ENCODE results near the gene SLC44A2.
A peak's percentile ranks its signal among the peaks of the same experiment; 100 is the strongest.
"Not testable (repeated sequence)": the region's sequence is repeated elsewhere in the genome, so short reads cannot be mapped to it uniquely, and the experiment has no call there.

SLC44A2 gene

DNA sequence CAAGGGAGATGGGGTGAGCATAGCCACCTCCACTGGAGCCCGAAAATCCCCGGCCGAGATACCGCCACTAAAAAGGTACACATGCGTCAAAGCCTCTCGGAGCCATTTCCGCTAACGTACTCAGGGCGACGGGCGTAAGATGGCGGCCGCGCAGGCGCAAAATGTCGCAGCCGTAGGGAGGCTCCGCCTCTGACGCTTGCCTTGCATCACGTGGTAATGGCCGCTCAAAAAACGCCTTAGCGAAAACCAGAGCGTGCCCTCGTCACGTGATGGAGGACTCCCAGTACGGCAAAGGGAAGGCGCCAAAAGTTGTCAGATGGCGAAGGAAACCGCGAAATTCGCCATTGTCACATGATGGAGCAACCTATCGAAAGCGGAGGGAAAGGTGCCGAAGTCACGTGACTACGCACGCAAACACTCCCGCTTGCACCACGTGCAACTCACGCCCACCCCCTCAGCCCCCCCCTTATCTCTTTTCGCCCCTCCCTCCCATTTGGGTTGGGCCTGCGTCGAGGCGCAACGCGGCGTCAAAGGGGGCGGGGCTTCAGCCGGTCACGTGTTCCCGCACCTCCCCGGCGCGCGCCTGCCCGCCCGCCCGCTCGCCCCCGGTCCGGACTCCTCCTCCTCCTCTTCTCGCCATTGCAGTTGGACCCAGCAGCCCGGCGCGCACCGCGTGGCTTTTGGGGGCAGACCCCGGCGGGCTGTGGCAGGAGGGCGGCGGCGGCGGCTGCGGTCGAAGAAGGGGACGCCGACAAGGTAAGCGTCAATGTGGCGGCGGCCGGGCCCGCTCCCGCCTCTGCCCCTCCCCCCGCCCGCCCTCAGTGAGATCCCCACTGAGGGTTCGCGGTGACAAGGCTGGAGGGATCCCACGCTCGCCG lies 28.6 kb downstream of the SLC44A2 start, which contains the start of gene ILF3:
Gene ILF3, plus strand, starts transcription at position 615 of the 878 bp plus-strand sequence. CDS start 16,260 bp downstream, outside the sequence.
- DNase-seq = peak; percentile 97

DNA sequence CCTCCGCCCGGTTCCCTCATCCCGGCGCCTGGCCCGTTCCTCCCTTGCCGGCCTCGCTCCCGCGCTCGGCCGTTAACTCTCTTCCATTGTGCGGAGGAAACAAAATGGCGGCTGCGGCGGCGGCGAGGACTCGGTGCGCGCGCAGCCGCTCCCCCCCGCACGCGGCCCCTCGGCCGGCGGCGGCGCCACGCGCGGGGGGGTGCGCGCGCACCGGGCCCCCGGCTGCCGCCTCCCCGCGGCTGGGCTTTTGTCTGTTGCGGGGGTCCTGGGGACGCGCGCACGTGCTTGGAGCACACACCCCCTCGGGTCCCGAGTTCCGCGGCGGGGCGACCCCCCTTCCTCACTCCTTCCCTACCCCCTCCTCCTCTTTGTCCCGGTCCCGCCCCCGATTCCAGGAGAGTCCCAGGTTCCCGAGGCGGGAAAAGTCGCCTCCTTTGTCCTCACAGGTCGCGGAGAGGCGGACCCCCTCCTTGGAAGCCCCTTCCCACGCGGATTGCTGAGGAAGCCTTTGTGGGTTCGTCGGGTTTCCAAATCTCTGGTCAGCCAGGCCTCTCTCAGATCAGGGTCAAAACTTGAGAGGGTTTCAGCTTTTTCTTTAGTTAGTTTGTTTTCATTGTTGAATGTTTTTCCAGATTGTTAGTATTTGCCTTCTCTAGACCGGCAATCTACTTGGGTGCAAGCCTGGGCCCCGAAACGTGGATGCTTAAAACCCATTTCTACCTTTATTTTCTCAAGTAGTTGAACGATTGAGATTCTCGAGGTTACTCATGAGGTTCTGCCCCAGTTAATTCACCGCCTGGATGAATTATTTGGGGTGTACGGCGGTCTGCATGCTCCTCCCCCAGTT lies 29.5 kb downstream of the SLC44A2 start:
- DNase-seq = no peak

DNA sequence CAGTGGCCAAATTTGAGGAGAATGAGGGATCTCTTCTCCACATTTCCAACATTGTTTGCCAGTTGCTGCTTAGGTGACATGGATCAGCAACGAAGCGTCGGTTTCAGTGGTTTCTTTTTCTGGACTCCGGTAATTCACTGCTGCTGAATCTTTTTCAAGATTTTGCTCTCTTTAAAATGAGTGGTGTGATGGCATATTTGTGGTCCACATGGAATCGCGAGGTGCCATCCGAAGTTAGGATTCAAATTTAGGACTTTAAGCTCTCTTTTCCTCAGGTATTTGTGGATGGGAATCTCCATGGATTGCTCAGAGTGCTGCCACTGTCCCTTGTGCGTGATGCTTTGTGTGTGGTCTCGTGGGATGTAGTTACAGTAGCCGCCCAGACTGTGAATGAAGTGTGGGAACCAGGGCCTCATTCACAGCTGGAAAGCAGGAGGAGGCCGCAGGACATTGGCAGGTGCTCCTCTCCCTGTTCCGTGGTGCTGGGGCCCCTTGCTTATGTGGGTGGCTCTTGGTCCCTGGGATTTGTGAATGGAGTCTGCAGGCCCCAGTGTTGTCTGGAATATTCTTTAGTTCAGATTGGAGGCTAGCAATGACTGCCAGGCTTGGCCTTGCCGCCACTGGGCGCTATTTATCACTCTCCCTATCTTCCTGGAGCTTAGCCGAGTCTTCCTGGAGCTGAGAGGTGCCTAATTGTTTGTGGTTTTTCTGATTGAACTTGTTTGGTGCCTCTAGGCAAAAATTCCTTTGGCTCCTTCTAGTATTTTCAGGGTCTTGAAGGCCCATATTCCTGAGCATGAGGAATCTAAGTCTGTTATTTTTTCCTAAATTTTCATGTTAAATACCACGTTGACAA lies 30.3 kb downstream of the SLC44A2 start:
- no peak for DNase-seq

DNA sequence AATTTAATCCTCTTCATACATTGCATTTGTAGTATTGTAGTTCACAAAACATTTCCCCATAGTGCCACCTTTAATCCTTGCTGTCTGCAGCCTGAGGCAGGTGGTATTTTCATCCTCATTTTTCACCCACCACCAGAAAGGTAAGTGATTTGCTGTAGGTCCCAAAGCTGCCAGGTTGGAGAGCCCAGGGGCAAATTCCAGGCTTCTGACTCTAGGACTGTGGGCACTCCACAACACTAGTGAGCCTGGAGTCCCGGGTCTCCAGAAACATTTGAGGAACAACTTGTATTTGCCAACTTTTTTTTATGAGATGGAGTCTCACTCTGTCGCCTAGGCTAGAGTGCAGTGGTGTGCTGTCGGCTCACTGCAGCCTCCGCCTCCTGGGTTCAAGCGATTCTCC lies 35.0 kb downstream of the SLC44A2 start:
- no peak for DNase-seq

DNA sequence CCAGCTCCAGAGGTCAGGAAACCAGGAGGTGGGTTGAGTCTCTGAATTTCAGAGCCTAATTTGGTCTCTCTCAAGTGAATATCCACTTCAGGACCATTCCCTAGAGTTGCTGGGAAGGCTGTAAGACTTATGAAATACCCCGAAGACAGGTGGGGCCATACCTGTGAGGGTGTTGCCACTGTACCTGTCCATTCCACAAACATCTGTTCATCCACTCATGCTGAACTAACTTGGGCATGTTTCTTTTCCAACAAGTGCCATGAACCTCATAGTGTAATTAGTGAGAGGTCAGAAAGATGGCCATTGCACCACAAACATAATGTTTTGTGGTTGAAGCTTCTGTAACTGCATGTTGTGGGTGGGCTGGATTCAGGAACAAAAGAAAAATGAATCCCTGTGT lies 36.6 kb downstream of the SLC44A2 start:
- no peak for DNase-seq

DNA sequence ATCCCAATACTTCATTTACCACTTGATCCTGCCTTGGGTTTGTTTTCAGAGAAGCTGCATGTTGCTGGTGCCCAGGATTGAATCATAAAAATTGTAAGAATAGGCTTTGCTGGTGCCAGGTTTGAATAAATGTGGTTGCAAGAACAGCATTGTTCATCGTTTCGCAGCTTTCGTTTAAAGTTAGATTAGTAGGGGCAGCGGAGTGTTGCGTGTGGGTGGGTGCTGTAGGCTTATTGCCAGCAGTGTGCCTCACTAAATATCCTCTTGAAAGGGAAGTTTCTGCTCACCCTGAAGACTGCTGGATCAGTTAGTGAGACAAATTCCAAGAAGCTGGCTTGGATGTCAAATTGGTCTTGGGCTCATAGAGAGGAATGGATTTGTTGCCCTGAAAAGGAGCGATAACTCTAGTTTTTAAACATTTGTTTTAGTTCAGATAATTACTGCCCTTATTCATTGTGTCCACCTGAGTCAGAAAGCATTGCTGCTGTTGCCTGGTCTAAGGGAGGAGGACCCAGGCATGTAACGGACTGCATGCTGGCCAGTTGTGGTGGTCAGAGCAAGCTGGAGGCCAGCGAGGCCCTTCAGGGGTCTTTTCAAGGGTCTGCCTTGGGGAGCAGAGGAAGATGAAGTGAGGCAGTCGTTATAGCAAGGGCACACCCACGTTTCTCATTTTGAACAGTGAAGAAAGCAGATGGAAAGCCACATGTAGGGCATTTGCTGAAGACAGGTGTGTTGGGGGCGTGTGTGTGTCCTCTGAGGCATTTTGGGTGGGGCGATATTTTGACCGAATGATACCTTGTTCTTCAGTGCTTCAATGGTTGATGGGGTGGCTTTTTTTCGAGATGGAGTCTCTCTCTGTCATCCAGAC lies 37.3 kb downstream of the SLC44A2 start:
- DNase-seq = no peak

DNA sequence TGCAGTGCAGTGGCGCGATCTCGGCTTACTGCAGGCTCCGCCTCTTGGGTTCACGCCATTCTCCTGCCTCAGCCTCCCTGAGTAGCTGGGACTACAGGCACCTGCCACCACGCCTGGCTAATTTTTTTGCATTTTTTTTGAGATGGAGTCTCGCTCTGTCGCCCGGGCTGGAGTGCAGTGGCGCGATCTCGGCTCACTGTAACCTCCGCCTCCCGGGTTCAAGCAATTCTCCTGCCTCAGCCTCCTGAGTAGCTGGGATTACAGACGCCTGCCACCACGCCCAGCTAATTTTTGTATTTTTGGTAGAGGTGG lies 37.9 kb downstream of the SLC44A2 start:
- DNase-seq = not testable (repeated sequence)

DNA sequence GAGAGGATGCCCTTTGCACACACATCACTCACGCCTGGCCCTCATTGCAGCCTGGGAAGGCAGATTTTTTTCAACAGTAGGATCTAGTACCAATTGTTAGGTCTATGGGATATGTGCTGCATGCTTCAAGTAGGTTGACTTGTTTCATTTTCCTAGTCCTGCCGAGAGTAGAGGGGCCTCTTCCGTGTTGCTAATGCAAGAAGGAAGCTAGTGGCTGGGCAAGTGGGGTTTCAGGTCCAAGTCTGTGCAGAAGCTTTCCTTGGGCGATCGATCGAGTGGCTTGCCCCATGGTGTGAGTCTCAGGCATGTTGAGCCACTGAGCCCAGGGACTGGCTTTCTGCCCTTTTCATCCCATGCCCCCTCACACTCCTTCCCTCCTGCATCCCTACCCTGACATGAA lies 42.5 kb downstream of the SLC44A2 start:
- no peak for DNase-seq

DNA sequence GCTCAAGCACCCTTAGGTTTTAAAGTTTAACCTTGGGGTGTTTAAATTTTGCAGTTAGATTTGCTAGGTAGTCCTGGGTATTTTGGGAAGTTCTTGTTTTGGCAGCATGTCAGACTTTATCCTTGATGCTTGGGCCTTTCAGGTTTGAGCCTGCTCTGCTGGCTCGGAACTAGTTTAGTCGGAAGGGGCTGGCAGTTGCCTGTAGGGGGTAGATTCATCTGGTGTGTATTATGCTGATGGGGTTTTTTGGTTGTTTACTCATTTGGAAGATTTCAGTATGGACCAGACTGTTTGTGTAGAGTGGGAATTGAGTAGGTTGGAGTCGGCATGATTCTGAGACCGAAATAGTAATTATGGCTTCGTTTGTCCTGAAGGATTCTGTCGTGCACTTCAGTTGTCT lies 43.9 kb downstream of the SLC44A2 start:
- no peak for DNase-seq

DNA sequence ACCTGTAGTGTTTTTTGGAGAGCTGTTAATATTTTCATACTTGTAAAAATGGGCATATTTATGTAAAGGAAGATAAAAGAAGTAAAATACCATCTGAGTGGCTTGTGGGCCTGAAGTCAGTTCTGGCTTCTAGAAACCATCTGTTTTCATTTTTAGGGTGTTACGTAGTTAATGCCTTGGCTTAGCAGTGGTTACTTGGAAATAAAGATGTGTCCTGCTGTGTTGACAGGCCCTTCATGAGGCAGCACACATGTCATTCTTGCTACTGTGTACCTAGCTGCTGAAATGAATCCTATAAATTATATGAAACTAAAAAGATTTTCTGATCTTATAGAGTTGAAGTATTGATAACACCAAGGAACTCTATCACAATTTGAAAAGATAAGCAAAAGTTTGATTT lies 44.8 kb downstream of the SLC44A2 start:
- DNase-seq = no peak

DNA sequence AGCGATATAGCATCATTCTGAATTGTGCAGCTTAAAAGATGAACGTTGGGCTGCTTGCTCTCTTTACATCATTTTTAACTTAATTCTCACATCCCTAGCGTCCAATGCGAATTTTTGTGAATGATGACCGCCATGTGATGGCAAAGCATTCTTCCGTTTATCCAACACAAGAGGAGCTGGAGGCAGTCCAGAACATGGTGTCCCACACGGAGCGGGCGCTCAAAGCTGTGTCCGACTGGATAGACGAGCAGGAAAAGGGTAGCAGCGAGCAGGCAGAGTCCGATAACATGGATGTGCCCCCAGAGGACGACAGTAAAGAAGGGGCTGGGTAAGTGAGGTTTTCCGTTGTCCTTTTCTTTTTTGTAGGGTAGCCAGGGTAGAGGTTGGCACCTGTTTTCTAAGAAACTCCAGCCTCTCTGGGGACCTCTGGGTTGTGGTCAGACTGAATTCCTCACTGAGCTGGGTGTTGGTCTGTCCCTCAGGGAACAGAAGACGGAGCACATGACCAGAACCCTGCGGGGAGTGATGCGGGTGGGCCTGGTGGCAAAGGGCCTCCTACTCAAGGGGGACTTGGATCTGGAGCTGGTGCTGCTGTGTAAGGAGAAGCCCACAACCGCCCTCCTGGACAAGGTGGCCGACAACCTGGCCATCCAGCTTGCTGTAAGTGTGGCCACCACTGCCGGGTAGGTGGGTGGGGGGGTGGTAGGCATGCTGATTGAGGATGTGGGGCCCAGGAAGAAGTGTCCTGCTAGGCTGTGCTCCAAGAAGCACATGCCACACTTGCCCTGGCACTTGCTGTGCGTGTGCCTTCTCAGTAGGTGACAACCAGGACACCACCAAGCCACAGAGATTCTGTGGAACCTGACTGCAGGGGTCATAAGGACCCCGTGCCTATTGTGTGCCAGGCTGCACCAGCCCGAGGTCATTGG lies 45.8 kb downstream of the SLC44A2 start:
- no peak for DNase-seq

DNA sequence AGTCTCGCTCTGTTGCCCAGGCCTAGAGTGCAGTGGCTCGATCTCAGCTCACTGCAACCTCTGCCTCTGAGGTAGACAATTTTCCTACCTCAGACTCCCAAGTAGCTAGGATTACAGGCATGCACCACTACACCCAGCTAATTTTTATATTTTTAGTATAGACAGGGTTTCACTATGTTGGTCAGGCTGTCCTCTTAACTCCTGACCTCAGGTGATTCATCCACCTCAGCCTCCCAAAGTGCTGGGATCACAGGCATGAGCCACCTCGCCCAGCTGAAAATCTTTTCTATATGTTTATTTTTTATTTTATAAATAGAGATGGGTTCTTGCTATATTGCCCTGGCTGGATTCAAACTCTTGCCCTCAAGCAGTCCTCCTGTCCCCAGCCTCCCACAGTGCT lies 46.6 kb downstream of the SLC44A2 start:
- not testable (repeated sequence) for DNase-seq

DNA sequence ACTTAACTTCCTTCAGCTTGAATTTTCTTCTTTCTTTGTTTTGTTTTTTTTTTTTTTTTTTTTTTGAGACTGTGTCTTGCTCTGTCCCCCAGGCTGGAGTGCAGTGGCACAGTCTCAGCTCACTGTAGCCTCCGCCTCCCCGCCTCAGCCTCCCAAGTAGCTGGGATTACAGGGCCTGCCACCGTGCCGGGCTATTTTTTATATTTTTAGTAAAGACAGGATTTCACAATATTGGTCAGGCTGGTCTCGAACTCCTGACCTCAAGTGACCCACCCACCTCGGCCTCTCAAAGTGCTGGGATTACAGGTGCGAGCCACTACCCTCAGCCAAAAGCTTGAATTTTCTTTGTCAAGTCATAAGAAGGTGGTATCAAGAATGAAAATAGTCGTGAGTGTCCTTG lies 49.9 kb downstream of the SLC44A2 start:
- DNase-seq = not testable (repeated sequence)

DNA sequence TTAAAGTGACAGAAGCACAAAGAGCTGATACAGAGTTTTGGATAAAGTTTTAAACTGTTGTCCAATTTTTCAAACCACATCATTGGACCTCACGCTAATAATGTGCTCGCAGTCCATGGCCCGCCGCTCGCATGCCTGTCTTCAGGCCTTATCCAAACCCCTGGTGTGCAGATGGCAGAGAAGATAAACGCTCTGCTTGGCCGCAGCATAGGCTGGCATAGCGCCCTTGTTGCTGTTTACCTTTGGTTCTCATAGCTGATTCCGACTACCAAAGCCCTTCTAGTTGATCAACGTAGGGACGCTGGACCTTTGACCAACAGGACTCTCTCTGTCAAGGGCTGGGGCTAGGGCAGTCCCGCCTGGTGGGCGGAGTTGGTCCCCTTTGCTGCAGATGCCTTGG lies 52.4 kb downstream of the SLC44A2 start:
- no peak for DNase-seq

DNA sequence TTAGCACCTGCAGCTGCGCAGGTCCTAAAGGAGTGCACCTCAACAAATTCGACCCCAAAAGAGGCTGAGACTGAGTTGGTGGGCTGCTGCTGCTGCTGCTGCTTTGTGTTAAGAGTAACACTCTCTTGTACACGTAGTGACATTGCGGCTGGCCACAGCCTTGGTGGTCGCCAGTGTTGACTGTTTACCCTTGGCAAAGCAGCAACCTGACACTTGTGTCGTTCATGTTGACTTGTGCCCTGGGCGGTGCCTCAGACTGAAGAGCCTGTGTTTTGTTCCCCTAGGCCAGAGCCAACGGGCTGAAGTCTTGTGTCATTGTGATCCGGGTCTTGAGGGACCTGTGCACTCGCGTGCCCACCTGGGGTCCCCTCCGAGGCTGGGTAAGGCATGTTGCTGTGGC lies 53.5 kb downstream of the SLC44A2 start:
- no peak for DNase-seq

DNA sequence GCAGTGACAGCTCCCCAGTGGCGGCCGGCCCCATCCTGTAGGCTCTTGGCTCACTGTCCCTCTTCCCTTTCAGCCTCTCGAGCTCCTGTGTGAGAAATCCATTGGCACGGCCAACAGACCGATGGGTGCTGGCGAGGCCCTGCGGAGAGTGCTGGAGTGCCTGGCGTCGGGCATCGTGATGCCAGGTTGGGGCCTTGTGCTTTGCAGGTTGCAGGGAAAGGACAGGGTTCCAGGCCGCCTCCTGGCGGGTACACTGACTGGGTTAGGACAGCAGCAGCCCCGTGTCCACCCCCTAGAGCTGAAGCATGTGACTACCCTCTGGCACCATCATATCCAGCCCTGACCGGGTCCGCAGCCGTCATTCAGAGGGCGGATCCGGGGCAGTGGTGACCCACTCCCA lies 54.4 kb downstream of the SLC44A2 start:
- no peak for DNase-seq

DNA sequence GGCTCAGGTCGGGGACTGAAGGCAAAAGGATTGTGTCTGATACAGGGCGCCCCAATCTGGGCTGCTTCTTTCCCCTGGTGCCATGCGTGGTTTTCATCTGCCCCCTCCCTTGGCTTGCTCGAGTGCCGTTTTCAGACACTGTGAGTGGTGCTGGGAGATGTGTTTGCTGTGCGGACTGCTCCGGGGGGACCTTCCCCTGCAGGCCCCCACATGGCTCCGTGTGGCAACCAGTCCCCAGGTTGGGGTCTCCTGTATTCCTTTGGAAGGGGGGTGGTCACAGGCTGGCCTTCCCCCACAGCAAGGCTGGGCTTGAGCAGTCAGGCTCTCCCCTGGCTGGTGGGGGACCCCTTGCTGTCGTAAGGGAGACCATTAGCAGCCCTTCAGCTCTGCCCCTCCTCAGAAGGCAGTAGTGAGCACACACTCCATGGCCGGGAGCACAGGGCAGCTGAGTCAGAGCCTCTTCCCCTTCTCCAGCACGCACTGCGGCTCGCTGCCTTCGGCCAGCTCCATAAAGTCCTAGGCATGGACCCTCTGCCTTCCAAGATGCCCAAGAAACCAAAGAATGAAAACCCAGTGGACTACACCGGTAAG lies 55.3 kb downstream of the SLC44A2 start:
- no peak for DNase-seq

DNA sequence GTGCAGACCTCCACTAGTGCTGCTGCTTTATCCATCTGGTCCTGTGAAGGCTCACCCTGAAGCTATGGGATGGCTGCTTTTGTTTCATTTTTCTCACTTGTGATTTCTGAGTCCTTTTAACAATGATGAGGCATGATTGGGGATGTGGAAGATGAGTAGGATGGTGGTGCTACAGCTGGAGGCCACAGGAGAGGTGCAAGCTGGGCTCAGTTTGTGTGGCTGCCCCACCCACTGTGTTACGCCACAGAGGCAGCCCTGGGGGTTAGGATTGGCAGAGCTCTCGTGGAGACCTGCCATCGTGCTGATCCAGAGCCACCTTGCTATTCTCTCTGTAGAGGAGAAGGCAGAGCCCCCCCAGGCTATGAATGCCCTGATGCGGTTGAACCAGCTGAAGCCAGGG lies 56.3 kb downstream of the SLC44A2 start:
- no peak for DNase-seq

DNA sequence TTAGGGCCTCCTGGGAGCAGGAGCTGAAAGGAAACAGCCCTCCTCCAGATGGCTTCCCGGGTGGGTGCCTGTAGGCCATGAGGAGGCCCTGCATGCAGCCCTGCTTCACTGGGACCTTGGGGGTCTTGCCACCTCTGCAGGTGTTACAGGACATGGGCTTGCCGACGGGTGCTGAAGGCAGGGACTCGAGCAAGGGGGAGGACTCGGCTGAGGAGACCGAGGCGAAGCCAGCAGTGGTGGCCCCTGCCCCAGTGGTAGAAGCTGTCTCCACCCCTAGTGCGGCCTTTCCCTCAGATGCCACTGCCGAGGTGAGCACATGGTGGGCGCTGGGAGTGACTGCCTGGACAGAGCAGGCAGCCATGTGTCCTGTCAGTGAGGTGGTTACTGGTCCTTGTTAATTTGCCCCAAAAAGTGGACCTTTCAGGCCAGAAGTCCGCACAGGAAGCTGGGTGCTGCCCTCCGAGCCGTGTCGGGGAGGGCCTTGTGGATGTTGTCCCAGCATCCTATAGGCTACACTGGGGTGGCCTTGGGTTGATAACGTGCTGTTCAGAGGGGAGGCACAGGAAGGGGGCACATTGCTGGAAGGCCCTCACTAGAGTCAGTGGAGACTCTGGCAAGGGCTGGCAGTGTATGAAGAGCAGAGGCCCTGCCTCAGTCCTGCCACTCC lies 57.2 kb downstream of the SLC44A2 start:
- DNase-seq = no peak

DNA sequence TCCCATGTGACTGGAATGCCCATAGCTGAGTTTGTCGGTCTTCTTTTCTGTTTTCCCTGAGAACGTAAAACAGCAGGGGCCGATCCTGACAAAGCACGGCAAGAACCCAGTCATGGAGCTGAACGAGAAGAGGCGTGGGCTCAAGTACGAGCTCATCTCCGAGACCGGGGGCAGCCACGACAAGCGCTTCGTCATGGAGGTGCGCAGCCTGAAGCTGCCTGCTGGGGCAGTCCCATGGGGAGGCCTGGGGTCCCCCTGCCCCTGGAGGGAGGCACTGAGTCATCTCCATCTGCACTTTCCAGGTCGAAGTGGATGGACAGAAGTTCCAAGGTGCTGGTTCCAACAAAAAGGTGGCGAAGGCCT lies 57.7 kb downstream of the SLC44A2 start:
- DNase-seq = no peak
